Measurements from ENCODE around the gene BICD2. TPM values are rescaled to one million over a fixed set of nuclear protein-coding genes. Genes with fewer than 3 reads are reported as not detected.

BICD2 gene
- total RNA-seq, 1 donor from 2014 or later: 37.3 TPM

- no peak for DNase-seq
- Histone ChIP-seq H3K4me1 (peaks cover 17% of the 10 kb centered on the region), H3K27ac (replicated peaks) (no peak overlapping the region), H3K9me3 (replicated peaks) (no peaks in the 10 kb centered on the region), H3K4me3 (no peak overlapping the region), H3K36me3 (peaks cover 53% of the 10 kb centered on the region), H3K27me3 (ENCODE audit: low read depth) (no peaks in the 10 kb centered on the region)
- TF ChIP-seq CTCF (IDR thresholded peaks at IDR 0.05; ENCODE audit: borderline replicate concordance): no peak
- intact Hi-C loops (cut with micrococcal nuclease): no loop called here
Measured at GRCh38 chr9:92709954-92710353, 54.7 kb downstream of the BICD2 start.

- no peak overlapping the region for H3K27ac ChIP-seq (replicated peaks)
- peaks cover 12% of the 10 kb centered on the region for H3K4me1 ChIP-seq
- H3K36me3 ChIP-seq: peaks cover 46% of the 10 kb centered on the region
- intact Hi-C loops (cut with micrococcal nuclease): no loop called here
- DNase-seq: no peak
- TF ChIP-seq CTCF (IDR thresholded peaks at IDR 0.05; ENCODE audit: borderline replicate concordance): no peak
- H3K27me3 ChIP-seq (ENCODE audit: low read depth): no peaks in the 10 kb centered on the region
- H3K9me3 ChIP-seq (replicated peaks): no peaks in the 10 kb centered on the region
- no peak overlapping the region for H3K4me3 ChIP-seq
Measured at GRCh38 chr9:92709240-92709639, 55.4 kb downstream of the BICD2 start.

GRCh38 chr9:92707530-92707929, 57.1 kb downstream of the BICD2 start:
- H3K36me3 ChIP-seq: peaks cover 29% of the 10 kb centered on the region
- intact Hi-C loops (cut with micrococcal nuclease): no loop called here
- no peak overlapping the region for H3K4me3 ChIP-seq
- H3K9me3 ChIP-seq (replicated peaks): no peaks in the 10 kb centered on the region
- no peaks in the 10 kb centered on the region for H3K27me3 ChIP-seq (ENCODE audit: low read depth)
- peaks cover 12% of the 10 kb centered on the region for H3K4me1 ChIP-seq
- no peak for DNase-seq
- H3K27ac ChIP-seq (replicated peaks): no peak overlapping the region
- no peak for TF ChIP-seq CTCF (IDR thresholded peaks at IDR 0.05; ENCODE audit: borderline replicate concordance)

GRCh38 chr9:92706218-92706940, 58.3 kb downstream of the BICD2 start:
- H3K27me3 ChIP-seq (ENCODE audit: low read depth): no peaks in the 10 kb centered on the region
- no peak overlapping the region for H3K27ac ChIP-seq (replicated peaks)
- no peaks in the 10 kb centered on the region for H3K9me3 ChIP-seq (replicated peaks)
- H3K36me3 ChIP-seq: peaks cover 21% of the 10 kb centered on the region
- H3K4me3 ChIP-seq: no peak overlapping the region
- peaks cover 2% of the 10 kb centered on the region for H3K4me1 ChIP-seq
- no peak for DNase-seq
- intact Hi-C loops (cut with micrococcal nuclease): no loop called here
- peak; percentile 63 for TF ChIP-seq CTCF (IDR thresholded peaks at IDR 0.05; ENCODE audit: borderline replicate concordance)

- Histone ChIP-seq H3K4me1 (no peaks in the 10 kb centered on the region), H3K36me3 (peaks cover 4% of the 10 kb centered on the region), H3K27ac (replicated peaks) (no peak overlapping the region), H3K4me3 (no peak overlapping the region), H3K9me3 (replicated peaks) (no peaks in the 10 kb centered on the region), H3K27me3 (ENCODE audit: low read depth) (no peaks in the 10 kb centered on the region)
- no peak for DNase-seq
- TF ChIP-seq CTCF (IDR thresholded peaks at IDR 0.05; ENCODE audit: borderline replicate concordance): no peak
- intact Hi-C loops (cut with micrococcal nuclease): no loop called here
Measured at GRCh38 chr9:92704528-92704927, 60.1 kb downstream of the BICD2 start.

Measured in left ventricle myocardium inferior (tissue), 1 donor.